Nephron (organoid): ENCODE measurements around the gene PPP6R1.

Experiments used
- H3K27ac Mint-ChIP-seq, 3 experiments: 2 replicates each; pipeline ENCODE4 v1.8.0; 2020; ENCODE audit warnings: mixed read lengths in 3 of 3, mild to moderate bottlenecking in 2 of 3, moderate library complexity in 1 of 3
- H3K27me3 Mint-ChIP-seq: 2 replicates; pipeline ENCODE4 v1.8.0; 2021; ENCODE audit warnings: low read depth, mild to moderate bottlenecking, moderate library complexity, mixed read lengths
- H3K36me3 Mint-ChIP-seq: 2 replicates; pipeline ENCODE4 v1.8.0; 2020; ENCODE audit warnings: low read depth, mixed read lengths
- H3K4me1 Mint-ChIP-seq: 2 replicates; pipeline ENCODE4 v1.8.0; 2020; ENCODE audit warnings: mixed read lengths
- H3K4me3 Mint-ChIP-seq, 3 experiments: 2 replicates each; pipeline ENCODE4 v1.8.0; 2020; ENCODE audit warnings: mild to moderate bottlenecking in 3 of 3, mixed read lengths in 3 of 3, moderate library complexity in 2 of 3
- H3K9me3 Mint-ChIP-seq: 2 replicates; pipeline ENCODE4 v1.8.0; 2020; ENCODE audit warnings: mixed read lengths
- CTCF ChIP-seq, 3 experiments: fragments of 200-600 bp; sonication (generic); IDR thresholded peaks; one replicate each; pipeline ENCODE4 v1.5.0; 2021; ENCODE audit warnings: antibody characterized with exemption in 3 of 3; ENCODE audit not compliant: unreplicated experiment in 3 of 3

Gene PPP6R1

GRCh38 chr19:55240713-55241020 is 18.1 kb downstream of the PPP6R1 start:
- H3K4me3 Mint-ChIP-seq, result no peak overlapping the region
- H3K27ac Mint-ChIP-seq, result no peak overlapping the region
- no peak for TF ChIP-seq CTCF (IDR thresholded peaks at IDR 0.05; ENCODE audit: unreplicated experiment in 3 of 3)
- no peaks in the 10 kb centered on the region for H3K4me1 Mint-ChIP-seq
- no peaks in the 10 kb centered on the region for H3K27me3 Mint-ChIP-seq
- peaks cover 50% of the 10 kb centered on the region for H3K36me3 Mint-ChIP-seq
- no peaks in the 10 kb centered on the region for H3K9me3 Mint-ChIP-seq

DNA sequence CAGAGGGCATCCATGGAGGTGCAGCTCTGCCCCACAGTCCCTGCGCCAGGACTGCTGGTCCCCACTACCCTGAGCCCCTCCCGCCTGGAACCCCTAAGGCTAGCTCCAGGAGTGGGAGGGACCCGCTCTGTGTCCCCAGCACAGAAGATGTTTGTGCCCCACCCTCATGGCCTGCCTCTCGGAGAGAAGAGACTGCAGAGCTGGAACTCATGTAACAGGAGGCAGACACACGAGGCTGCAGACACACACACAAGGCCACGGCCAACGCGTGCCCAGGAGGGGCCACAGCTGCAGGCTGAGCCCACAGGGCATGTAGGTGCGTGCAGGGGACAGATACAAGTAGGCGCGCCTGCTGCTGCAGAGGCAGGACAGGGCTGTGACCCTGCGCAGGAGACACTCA is 19.8 kb downstream of the PPP6R1 start:
- H3K4me1 Mint-ChIP-seq, result no peaks in the 10 kb centered on the region

GRCh38 chr19:55238030-55238429 is 20.8 kb downstream of the PPP6R1 start:
- Mint-ChIP-seq H3K4me1 (no peaks in the 10 kb centered on the region), H3K4me3 (no peak overlapping the region), H3K27me3 (no peaks in the 10 kb centered on the region), H3K27ac (no peak overlapping the region), H3K36me3 (peaks cover 58% of the 10 kb centered on the region), H3K9me3 (no peaks in the 10 kb centered on the region)
- TF ChIP-seq CTCF (IDR thresholded peaks at IDR 0.05; ENCODE audit: unreplicated experiment in 3 of 3), result no peak

More for the DNA sequence above, 19.8 kb downstream of the PPP6R1 start:
- no peak overlapping the region for H3K4me3 Mint-ChIP-seq
- H3K36me3 Mint-ChIP-seq, result peaks cover 60% of the 10 kb centered on the region
- H3K9me3 Mint-ChIP-seq, result no peaks in the 10 kb centered on the region
- TF ChIP-seq CTCF (IDR thresholded peaks at IDR 0.05; ENCODE audit: unreplicated experiment in 3 of 3), result no peak
- H3K27ac Mint-ChIP-seq, result no peak overlapping the region
- no peaks in the 10 kb centered on the region for H3K27me3 Mint-ChIP-seq

- H3K4me3 Mint-ChIP-seq, result no peak overlapping the region
- no peak for TF ChIP-seq CTCF (IDR thresholded peaks at IDR 0.05; ENCODE audit: unreplicated experiment in 3 of 3)
- no peaks in the 10 kb centered on the region for H3K27me3 Mint-ChIP-seq
- peak overlapping the region in 1 of 3 experiments; percentile 85 for H3K27ac Mint-ChIP-seq
- H3K4me1 Mint-ChIP-seq, result no peaks in the 10 kb centered on the region
- no peaks in the 10 kb centered on the region for H3K9me3 Mint-ChIP-seq
- H3K36me3 Mint-ChIP-seq, result peaks cover 46% of the 10 kb centered on the region
These were observed 25.8 kb downstream of the PPP6R1 start for GRCh38 chr19:55232986-55233385.

- H3K9me3 Mint-ChIP-seq, result no peaks in the 10 kb centered on the region
- H3K27ac Mint-ChIP-seq, result peak overlapping the region in 1 of 3 experiments; percentile 85
- no peaks in the 10 kb centered on the region for H3K27me3 Mint-ChIP-seq
- no peak for TF ChIP-seq CTCF (IDR thresholded peaks at IDR 0.05; ENCODE audit: unreplicated experiment in 3 of 3)
- H3K4me1 Mint-ChIP-seq, result no peaks in the 10 kb centered on the region
- peaks cover 45% of the 10 kb centered on the region for H3K36me3 Mint-ChIP-seq
- H3K4me3 Mint-ChIP-seq, result no peak overlapping the region
These were observed 26.6 kb downstream of the PPP6R1 start for GRCh38 chr19:55232286-55232602.

- Mint-ChIP-seq H3K9me3 (no peaks in the 10 kb centered on the region), H3K4me3 (no peak overlapping the region), H3K4me1 (no peaks in the 10 kb centered on the region), H3K27ac (peak overlapping the region in 1 of 3 experiments; percentile 85), H3K27me3 (no peaks in the 10 kb centered on the region), H3K36me3 (peaks cover 39% of the 10 kb centered on the region)
- TF ChIP-seq CTCF (IDR thresholded peaks at IDR 0.05; ENCODE audit: unreplicated experiment in 3 of 3), result no peak
These were observed 27.2 kb downstream of the PPP6R1 start for GRCh38 chr19:55231391-55232285.
